Ureter (tissue), 1 donor: ENCODE measurements around the gene PTPRK. TPM values are rescaled to one million over a fixed set of nuclear protein-coding genes. Genes with fewer than 3 reads are reported as not detected.
"Not testable (repeated sequence)": the region's sequence is repeated elsewhere in the genome, so short reads cannot be mapped to it uniquely, and the experiment has no call there.

Experiments
- DNase-seq: peaks from one replicate; pipeline ENCODE4 v3.0.0-alpha.2; 2020; ENCODE audit warnings: low spot score
- total RNA-seq: library from RNA; stranded (reverse); gene quantifications from one replicate; pipeline ENCODE4 v1.2.4, GENCODE V29; 2023
- donor health status: DM: yes; HTN: yes; CAD: no.

PTPRK gene
- total RNA-seq, 1 donor from 2014 or later = 107 TPM

DNA sequence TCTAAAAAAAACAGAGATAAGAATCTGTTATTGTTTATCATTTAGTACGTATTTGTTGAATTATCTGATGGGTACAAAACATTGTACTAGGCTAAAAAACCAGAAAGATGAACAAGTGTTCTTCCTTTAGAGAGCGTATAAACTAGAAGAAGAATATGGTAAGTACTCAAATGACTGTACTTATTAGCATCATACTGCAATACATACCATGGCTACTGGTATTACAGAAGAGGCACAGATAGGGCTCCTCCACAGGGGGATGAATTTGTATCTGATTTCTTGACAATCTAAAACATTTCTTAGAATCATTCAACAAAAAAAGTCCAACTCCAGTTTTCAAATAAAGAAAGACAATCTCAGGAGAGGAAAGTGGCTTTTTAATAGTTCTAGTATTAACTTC, 501.6 kb downstream of the PTPRK start:
- no peak for DNase-seq

DNA sequence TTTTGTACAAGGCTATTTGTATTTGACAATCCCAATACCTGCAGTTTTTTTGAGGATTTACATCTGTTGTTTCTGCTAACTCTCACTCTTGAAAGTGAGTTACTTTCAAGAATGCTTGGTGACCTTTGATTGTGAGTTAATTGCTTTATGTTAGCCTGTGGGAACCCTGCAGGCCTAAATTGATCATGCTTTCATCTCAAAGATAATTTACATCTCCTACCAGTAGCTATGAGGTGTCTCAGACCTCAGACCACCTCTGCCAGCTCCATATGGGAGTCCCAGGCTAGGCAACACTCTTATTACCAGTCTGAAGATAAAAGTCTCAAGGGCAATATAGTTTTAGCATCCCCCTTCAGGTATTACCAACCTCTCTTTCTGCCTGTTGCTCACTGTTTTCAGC, 503.1 kb downstream of the PTPRK start:
- no peak for DNase-seq

DNA sequence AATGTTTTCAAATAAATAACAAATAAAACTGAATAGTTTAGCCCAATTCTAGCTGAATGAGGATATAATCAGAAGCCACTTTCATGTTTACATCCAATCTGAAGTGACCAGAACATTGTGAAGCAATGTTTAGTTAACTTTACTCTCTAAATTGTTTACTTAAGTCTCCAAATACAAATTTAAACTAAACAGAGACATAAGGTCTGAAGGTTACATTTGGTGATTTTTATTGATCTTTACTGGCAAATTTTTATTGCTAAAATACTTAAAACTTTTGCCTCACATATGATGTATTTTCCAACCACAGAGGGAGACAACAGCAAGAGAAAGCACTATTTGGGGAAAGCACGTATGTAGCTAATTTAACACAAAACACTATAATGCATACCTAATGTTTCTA, 512.7 kb downstream of the PTPRK start:
- no peak for DNase-seq

DNA sequence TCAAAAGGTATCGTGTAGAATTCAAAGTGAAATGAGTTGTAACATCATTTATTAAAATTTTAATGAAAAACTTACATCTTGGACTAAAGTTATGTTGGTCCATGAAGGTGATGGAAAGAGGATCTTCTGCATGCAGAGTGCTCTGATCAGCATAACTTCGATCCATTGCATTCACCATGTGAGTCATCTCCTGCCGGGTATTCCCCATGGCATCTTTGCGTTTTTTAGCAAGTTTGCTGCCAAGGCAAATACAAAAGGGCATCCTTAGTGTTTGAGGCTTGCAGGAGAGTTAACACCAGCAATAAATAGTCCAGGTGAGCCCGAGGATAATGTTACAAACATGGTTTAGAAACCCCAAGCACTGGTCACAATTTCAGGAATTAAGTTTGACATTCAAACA, 515.4 kb downstream of the PTPRK start:
- DNase-seq = no peak

DNA sequence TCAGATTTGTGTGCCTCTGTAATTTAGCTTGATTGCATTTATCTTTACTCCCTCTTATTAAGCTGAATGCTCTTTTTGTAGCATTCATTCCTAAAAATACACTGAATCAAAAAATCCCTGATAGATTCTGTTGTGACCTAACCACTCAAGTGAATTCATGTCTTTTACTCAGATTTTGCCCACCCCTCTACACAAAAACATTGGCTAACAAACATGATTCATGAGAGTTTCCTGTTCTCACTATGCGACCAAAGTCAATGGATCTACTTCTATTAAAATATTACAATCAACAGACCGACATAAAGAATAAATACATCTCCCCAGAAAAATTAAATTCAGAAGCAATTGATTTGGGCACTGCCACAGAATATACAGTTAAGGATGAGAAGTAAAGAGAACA, 520.0 kb downstream of the PTPRK start:
- DNase-seq = no peak

DNA sequence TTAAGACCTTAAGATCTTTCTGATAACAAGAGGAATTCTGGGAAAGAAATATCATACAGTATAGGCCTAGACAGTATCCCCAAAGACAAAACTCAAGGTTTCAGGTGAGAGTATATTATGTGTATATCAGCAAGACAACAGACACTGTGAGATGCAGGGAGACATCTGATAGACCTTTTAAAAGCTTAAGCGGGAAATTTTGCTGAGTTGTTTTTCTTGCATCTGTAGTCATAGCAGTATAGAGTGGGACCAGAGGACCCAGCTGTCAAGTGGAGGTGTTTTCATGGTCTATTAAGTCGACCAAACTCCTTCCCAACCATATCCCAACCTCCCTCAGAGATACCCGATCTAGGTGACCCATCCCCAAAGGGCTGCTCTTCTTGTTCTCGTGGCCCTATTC, 521.4 kb downstream of the PTPRK start:
- DNase-seq = no peak

DNA sequence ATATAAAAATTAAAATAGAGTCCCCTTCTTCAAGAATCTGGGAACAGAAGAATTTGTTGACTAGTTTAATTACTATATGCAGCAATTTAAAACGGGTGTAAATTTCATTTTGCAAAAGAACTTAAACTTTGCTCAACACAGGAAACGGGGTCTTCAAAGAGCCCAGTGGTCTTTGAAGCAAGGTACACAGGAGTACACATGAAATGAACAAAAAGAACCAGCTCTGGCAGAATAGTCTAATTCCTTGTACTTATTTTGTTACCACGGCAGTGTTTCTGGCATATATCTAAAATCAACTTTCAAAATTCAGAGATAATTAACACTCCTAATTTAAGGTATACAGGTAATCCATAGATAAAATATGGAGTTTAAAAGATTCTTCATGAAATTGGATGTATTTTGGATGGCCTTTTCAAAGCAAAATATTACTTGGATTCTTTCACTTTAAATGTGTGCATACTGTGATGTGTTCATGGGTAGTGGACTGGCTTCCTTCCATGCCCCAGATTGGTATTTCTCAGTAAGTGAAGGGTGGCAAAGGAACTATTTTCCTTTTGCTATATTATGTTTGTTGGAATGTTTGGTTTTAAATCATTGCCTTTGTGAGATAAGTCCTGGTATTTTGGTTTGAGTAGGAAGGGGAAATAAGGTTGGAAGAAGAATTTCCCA, 522.8 kb downstream of the PTPRK start:
- no peak for DNase-seq

DNA sequence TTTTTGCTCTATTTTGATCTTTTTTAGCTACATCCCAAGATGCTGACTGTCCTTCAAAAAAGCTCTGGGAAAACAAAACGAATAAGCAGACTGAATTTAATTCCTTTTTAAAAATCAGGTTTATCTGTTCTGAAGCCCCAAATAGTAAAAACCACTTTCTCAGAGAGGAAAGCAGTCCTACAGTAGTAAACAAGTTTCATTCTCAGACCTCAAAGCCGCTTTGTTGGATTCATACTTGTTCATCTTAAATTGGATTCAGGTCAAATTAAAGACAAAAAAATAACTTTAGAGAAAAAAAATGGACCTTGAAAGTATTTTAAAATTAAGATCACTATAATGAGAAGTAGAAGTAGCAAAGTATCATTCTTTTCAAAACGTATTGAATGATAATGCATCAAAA, 523.5 kb downstream of the PTPRK start:
- DNase-seq = no peak

DNA sequence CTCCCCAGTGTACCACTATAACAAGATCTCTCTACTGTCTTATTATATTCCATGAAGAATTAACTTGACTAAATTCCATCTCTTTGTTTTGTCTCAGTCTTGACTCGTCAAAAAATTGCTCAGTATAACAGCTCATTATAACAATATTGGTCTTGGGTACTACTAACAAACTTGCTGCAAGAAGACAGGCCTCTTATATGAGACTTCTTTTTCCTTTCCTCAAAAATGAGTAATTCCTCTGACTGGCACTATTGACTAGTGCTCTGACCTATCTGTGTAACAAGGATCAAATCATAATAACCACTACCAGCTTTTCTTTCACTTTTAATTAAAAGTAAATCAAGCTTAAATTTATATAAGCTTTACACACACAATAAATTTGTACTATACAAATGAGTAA, 528.3 kb downstream of the PTPRK start:
- DNase-seq = no peak

DNA sequence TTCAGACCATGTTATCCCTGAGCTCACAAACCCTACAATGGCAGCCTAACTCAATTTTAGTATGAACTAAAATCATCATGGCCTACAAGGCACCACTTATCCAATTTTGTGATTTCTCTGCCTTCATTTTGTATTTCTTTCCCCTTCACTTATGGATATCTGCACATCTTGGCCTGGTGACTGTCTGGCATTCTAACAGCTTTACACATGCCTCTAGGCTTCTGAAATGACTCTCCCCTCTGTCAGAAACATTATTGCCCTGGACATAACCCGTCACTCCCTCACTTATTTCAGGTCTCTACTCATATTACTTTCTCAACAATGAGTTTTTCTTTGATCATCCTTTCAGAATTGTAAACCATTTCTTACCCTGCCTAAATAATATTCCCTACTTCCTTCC, 530.3 kb downstream of the PTPRK start:
- DNase-seq = no peak

DNA sequence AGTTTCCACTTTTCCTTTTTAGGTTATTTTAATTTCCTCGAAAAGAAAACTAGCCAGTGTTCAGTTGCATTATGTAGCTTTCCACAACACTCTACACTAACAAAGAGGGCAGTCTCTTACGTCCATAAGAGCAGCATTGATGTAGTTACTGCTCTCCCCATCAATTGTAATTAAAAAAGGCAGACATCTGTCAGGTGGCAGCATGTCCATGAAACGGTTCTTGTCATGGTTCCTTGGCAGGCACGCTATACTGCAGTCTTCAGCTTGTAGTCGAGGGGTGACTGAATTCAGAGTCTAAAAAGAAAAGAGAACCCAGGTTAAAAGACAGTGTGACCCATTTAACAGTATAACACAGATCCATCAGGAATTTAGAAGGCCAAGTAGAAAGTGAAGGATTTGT, 539.4 kb downstream of the PTPRK start:
- DNase-seq = no peak

DNA sequence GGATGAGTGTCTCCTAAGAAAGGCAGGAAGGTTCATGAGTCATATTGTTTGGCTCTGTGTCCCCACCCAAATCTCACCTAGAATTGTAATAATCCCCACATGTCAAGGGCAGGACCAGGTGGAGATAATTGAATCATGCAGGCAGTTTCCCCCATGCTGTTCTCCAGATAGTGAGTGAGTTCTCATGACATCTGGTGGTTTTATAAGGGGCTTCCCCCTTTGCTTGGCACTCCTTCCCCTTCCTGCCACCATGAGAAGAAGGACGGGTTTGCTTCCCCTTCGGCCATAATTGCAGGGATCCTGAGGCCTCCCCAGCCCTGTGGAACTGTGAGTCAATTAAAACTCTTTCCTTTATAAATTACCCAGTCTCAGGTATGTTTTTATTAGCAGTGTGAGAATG, 542.2 kb downstream of the PTPRK start:
- not testable (repeated sequence) for DNase-seq

DNA sequence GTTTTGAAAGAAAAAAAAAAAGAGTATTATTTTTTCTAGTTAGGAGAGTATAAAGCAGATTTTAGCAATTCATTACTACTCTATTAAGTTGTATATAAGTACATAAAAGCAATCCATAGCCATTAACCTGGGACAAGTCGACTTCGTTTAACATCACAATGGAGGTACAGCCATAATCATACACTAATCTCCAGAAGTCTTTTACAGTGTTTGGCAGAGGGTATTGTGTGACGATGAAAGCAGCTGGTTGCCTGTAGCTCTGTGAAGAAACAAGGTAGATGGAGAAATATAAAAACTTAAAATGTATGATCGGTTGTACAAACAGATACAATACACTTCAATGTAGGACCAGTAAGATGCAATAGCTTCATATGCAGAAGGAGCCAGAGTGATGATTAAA, 543.6 kb downstream of the PTPRK start:
- DNase-seq = no peak

DNA sequence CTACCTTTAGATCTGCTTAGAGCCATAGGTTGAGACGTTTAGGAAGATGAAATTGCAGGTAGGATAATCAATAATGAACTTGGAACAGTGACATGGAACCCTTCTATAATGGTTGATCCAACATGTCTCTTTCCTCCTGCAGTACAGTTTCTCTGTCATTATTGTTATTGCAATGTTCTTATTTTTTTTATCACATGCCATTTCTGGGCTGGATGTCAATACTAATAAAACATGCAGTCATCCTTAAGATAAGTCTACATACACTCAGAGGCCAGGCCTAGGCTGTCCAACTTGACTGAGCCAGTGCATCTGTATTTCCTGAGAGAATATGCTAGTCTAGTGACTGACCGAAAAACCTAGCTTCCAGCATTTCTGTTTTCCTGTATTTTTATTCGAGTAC, 544.3 kb downstream of the PTPRK start:
- DNase-seq = no peak

DNA sequence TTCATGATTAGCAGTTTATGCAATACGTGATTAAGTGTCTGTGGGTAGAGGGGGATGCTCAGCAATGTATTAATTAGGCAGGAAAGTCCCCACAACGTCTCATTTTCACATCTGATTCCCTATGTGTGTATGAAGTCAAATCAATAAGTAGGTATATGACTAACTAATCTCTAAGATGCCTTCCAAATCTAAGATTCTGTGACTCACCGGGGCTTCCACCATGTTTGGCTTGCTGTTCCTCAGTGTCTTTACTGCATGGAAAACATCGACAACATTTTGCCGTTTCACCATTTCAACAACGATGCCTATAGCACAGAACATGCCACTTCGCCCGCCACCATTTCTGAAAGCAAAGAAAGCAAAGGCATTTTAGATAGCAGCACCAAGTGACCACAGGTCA, 547.6 kb downstream of the PTPRK start:
- DNase-seq = no peak

DNA sequence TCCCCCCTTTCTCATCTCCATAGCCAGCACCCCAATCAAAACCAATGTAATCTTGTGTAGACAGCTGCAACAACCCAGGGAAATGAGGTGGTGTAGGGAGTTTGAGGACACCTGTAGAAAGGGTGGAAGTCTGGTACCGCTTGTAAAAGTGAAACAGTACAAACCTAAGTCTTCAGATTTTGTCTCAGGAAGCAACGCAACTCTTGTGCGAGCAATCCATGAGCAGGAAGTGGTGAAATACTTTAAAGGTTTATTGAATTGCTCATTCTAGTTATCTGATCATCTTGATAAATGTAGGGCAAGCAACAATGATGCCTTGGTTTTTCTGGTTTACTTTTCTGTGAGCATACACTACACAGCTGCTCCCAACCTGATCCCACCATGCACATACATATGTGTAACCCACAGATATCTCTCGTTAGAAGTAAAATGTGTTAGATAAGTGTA, 548.4 kb downstream of the PTPRK start:
- DNase-seq = no peak

DNA sequence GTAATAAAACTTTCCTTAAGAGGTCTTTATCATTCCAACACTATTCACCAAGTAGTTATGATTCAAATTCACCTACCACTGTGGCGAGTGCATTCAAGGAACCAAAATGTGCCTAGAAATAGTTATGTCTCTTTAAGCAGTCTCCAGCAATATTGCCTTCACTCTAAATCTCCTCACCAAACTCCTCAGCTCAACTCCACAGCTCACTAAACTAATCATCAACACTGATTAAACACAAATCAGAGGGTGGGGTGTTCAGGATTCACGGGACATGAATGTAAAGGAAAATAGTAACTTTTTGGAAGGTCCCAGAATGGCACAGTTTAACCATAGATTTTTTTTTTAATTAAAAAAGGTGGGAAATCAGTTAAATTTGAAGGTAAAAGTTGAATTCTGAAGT, 549.0 kb downstream of the PTPRK start:
- DNase-seq = no peak

DNA sequence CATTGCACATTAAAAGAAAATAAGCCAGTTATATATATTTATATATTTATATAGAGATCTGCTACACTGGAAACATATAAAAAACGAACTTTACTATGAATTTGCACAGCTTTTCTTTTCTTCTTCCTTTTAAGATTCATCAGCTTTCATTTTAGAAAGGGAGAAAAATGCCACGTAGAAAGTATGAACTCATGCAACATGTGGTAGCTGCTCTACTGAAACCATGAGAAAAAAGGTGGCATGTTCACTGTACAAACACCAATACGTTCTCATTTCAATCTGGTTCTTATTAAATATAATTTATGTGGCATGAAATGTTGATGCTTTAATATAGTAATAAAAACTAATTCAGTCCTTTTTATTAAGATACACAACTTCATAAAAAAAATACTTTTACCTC, 550.7 kb downstream of the PTPRK start:
- no peak for DNase-seq

DNA sequence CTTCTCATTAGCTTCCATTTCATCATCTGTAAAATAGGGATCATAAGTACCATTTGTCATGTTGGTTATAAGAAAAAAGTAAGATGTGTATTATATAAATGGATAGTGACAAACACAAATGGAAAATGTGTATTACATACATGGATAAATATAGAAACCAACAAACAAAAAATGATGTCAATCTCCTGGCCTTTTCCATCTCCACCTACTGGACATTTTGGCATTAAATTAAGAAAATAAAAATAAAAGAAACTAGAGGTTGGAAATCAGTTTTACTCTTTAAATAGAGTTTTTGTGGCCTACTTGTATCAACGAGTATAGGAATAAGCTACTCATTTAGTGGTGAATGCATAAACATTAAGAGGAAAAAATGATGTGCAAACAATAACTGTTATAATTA, 552.0 kb downstream of the PTPRK start:
- DNase-seq = no peak

DNA sequence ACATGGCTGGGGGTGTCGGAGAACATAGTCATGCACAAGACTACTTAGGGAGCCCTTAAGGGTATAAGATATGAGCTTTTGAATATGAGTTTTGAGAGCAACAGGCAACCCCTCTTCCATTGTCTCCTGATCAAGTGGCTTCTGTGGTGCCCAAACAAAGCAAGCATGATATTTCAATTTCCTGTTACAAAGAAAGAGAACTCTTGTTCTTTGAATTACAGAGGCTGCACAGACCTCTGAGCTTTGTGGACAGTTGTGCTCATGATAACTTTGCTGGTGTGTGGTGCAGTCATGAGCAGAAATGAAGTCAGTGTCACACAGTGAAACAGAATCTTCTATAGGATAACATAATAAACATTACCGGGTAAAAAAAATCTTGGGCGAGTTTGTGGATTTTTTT, 552.7 kb downstream of the PTPRK start:
- DNase-seq = no peak

DNA sequence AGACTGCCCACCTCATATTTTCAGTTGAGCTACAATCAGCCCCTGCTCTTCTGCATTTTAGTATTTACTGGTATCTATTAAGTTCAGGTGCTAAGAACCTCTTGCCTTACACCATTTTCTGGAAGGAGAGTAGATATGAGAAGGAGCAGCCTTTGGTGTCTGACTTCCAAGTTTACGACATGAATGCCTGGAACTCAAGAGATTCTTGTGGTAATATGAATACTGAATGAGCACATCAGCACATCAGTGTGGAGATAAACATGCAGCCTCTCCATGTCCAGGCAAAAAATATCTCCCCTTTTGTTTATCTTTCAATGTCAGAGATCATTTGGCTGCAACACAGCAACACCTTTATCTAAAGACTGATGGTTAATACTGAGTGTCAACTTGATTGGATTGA, 553.8 kb downstream of the PTPRK start:
- DNase-seq = no peak

DNA sequence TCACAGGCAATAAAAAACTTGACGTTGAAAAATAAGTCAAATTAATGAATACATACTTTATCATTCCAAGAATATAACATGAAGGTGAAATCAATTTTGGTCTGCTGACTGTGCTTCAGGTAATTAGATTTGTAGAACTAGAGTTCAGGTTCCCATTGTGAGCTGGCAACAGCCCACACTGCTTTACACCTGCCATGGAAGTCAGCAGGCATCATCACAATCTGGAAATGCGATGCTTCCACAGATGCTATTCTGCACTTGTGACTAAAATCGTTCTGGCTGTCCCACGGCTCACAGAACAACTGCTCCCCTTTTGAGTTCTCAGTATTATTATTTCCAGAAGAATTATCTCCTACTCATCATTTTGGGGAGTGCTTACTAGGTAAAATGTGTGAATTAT, 556.9 kb downstream of the PTPRK start:
- DNase-seq = no peak

DNA sequence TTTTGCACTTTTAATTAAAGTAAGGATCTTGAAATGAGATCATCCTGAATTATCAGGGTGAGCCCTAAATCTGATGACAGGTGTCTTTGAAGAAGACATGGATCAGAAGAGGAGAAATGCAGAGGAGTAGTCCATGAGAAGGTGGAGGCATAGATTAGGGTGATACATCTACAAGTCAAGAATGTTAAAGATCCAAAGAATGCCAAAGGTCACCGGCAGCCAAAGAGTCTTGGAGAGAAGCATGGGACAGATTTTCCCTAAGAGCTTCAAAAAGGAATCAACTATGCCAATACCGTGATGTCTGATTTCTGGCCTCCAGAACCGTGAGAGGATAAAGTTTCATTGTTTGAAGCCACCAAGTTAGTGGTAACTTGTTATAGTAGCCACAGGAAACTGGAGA, 560.5 kb downstream of the PTPRK start:
- no peak for DNase-seq

DNA sequence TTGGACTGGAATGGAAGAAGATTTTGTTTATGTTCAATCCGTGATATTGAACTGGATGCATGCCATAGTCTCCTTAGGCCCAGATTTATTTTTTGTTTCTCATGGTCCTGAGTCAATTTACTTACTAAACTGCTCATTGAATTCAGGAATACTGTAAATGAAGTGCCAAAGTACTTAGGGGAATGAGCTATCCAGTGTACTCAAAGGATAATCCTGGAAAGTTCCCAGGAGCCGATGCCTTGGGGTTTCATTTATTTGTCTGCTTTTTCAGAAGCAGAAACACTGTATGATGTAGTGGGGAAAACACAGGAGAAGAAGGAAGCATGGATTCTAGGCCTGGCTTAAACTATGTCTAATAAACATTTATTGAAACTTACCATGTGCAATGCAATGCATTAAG, 563.4 kb downstream of the PTPRK start:
- DNase-seq = no peak
